IMR-90 (cell line): ENCODE data around the gene S1PR4. TPM values are rescaled to one million over a fixed set of nuclear protein-coding genes. Genes with fewer than 3 reads are reported as not detected.
"Not testable (repeated sequence)": the region's sequence is repeated elsewhere in the genome, so short reads cannot be mapped to it uniquely, and the experiment has no call there.

ENCODE experiments used
- ATAC-seq: fragments of 200-7000 bp; cut with Tn5 transposase; 2 replicates; pipeline ENCODE4 v1.9.1; 2020; ENCODE audit warnings: low read depth, mild to moderate bottlenecking, moderate library complexity
- BruUV-seq: library from RNA; stranded (reverse); fragments of 400-500 nt; replicated peaks from 2 replicates; lab custom pipeline; 2021; lab: Mats Ljungman, UMichigan
- CTCF ChIA-PET: fragments of 300-600 bp; formaldehyde crosslinking; extraction: SDS; loops from one replicate; lab custom pipeline; 2021; ENCODE audit warnings: antibody characterized with exemption; lab: Yijun Ruan, JAX
- POLR2A ChIA-PET: fragments of 300-600 bp; sonication (Branson Sonifier 250); formaldehyde crosslinking; loops from one replicate; lab custom pipeline; 2022; ENCODE audit warnings: antibody characterized with exemption; ENCODE audit not compliant: unreplicated experiment; lab: Charles Lee
- DNase-seq: peaks from one replicate; pipeline ENCODE4 v3.0.0; 2013
- H2AFZ ChIP-seq: replicated peaks from 2 replicates; pipeline ENCODE3; 2013; ENCODE audit warnings: low read length, mild to moderate bottlenecking; ENCODE audit not compliant: poor library complexity
- H2AK5ac ChIP-seq: 2 replicates; pipeline ENCODE4 v1.6.1; 2013; ENCODE audit warnings: low read depth, low read length, inconsistent platforms
- H2AK9ac ChIP-seq: replicated peaks from 2 replicates; pipeline ENCODE3; 2013; ENCODE audit warnings: mild to moderate bottlenecking, low read depth, low read length, moderate library complexity; ENCODE audit not compliant: poor library complexity
- H2BK120ac ChIP-seq: 2 replicates; pipeline ENCODE4 v1.6.1; 2013; ENCODE audit warnings: low read depth, low read length, inconsistent platforms
- H2BK15ac ChIP-seq: 3 replicates; pipeline ENCODE4 v1.6.1; 2013; ENCODE audit warnings: low read depth, low read length, inconsistent platforms
- H2BK20ac ChIP-seq: 2 replicates; pipeline ENCODE4 v1.6.1; 2013; ENCODE audit warnings: low read depth, mild to moderate bottlenecking, inconsistent platforms, low read length, moderate library complexity
- H2BK5ac ChIP-seq: 2 replicates; pipeline ENCODE4 v1.6.1; 2013; ENCODE audit warnings: mild to moderate bottlenecking, low read depth, low read length, inconsistent platforms; ENCODE audit not compliant: poor library complexity, severe bottlenecking
- H3K14ac ChIP-seq: replicated peaks from 2 replicates; pipeline ENCODE4 v1.6.1; 2013; ENCODE audit warnings: low read depth, low read length, inconsistent platforms
- H3K18ac ChIP-seq: 2 replicates; pipeline ENCODE4 v1.6.1; 2013; ENCODE audit warnings: low read depth, low read length, control low read depth
- H3K23ac ChIP-seq: 2 replicates; pipeline ENCODE4 v1.6.1; 2013; ENCODE audit warnings: low read depth, low read length, inconsistent platforms
- H3K27ac ChIP-seq: 2 replicates; pipeline ENCODE4 v1.5.1; 2013; ENCODE audit warnings: mild to moderate bottlenecking, control low read depth, low read length; ENCODE audit not compliant: insufficient read depth
- H3K27me3 ChIP-seq: 2 replicates; pipeline ENCODE4 v1.6.1; 2013; ENCODE audit warnings: low read length; ENCODE audit not compliant: control insufficient read depth, insufficient read depth
- H3K36me3 ChIP-seq: 2 replicates; pipeline ENCODE4 v1.6.1; 2013; ENCODE audit warnings: low read length, mixed read lengths; ENCODE audit not compliant: control insufficient read depth, insufficient read depth
- H3K4ac ChIP-seq: 2 replicates; pipeline ENCODE4 v1.6.1; 2013; ENCODE audit warnings: low read depth, low read length, inconsistent platforms
- H3K4me1 ChIP-seq: 2 replicates; pipeline ENCODE4 v1.6.1; 2013; ENCODE audit warnings: low read length, mixed read lengths; ENCODE audit not compliant: control insufficient read depth, insufficient read depth
- H3K4me2 ChIP-seq: 2 replicates; pipeline ENCODE4 v1.6.1; 2013; ENCODE audit warnings: low read depth, mild to moderate bottlenecking, control low read depth, low read length, moderate library complexity
- H3K4me3 ChIP-seq: 2 replicates; pipeline ENCODE4 v1.5.1; 2013; ENCODE audit warnings: low read depth, mild to moderate bottlenecking, control low read depth, low read length, moderate library complexity; ENCODE audit not compliant: insufficient read depth
- H3K56ac ChIP-seq: 2 replicates; pipeline ENCODE4 v1.6.1; 2013; ENCODE audit warnings: low read length, inconsistent platforms; ENCODE audit not compliant: insufficient read depth; ENCODE audit errors: extremely low read depth
- H3K79me1 ChIP-seq, 2 experiments: 2 replicates each; pipeline ENCODE4 v1.6.1; 2013; ENCODE audit warnings: low read length in 2 of 2, inconsistent platforms in 1 of 2, low read depth in 1 of 2
- H3K9ac ChIP-seq: 2 replicates; pipeline ENCODE4 v1.6.1; 2013; ENCODE audit warnings: low read depth, low read length, control low read depth
- H3K9me1 ChIP-seq: 2 replicates; pipeline ENCODE4 v1.6.1; 2013; ENCODE audit warnings: low read length, inconsistent platforms; ENCODE audit not compliant: insufficient read depth
- H3K9me3 ChIP-seq: 2 replicates; pipeline ENCODE4 v1.6.1; 2013; ENCODE audit warnings: low read length; ENCODE audit not compliant: control insufficient read depth, insufficient read depth
- H4K20me1 ChIP-seq: 2 replicates; pipeline ENCODE4 v1.6.1; 2013; ENCODE audit warnings: low read length, inconsistent platforms; ENCODE audit not compliant: insufficient read depth
- H4K5ac ChIP-seq: 2 replicates; pipeline ENCODE4 v1.6.1; 2013; ENCODE audit warnings: mild to moderate bottlenecking, low read depth, low read length, control low read depth
- H4K8ac ChIP-seq, 2 experiments: 2 replicates each; pipeline ENCODE4 v1.6.1; 2013; ENCODE audit warnings: low read depth in 2 of 2, low read length in 2 of 2, control low read depth in 1 of 2, inconsistent platforms in 1 of 2
- H4K91ac ChIP-seq: 2 replicates; pipeline ENCODE4 v1.6.1; 2013; ENCODE audit warnings: low read depth, low read length, inconsistent platforms; ENCODE audit not compliant: insufficient read depth
- WGBS, 2 experiments: methylation state at CpG; one replicate each; pipeline versions ENCODE4 v1.1.5 to v1.1.7; 2013; ENCODE audit warnings: missing lambda C conversion rate in 2 of 2; ENCODE audit not compliant: insufficient read length in 1 of 2; ENCODE audit errors: extremely low coverage in 2 of 2; 5-methylcytosine and 5-hydroxymethylcytosine counted together
- dilution Hi-C: fragments of 300-500 bp; cut with HindIII; formaldehyde crosslinking; loops from one replicate; pipeline ENCODE4 v1.14.3; 2018; ENCODE audit warnings: low sequenced_read_pairs; ENCODE audit not compliant: unreplicated experiment
- in situ Hi-C: fragments of 300-500 bp; cut with MboI; formaldehyde crosslinking; loops from 3 replicates; pipeline ENCODE4 v1.14.3; 2019; ENCODE audit warnings: low sequenced_read_pairs, inconsistent platforms, mixed read lengths
- intact Hi-C: fragments of 100-400 bp; cut with micrococcal nuclease; formaldehyde crosslinking; loops from 2 replicates; pipeline ENCODE4 v1.10.0; 2022
- polyA plus RNA-seq, 3 experiments: library from polyadenylated mRNA; depleted of rRNA; stranded (reverse); fragments of >200 nt; gene quantifications; 2 replicates each; pipeline ENCODE4 v1.2.3, GENCODE V29; 2012; ENCODE audit warnings: low replicate concordance in 1 of 3
- total RNA-seq: library from RNA; depleted of rRNA; stranded (reverse); fragments of >200 nt; gene quantifications from 2 replicates; pipeline ENCODE4 v1.2.3, GENCODE V29; 2012

S1PR4 gene
- total and polyA plus RNA-seq, 2 of the 4 experiments (the other 2 are of a cell fraction), result not detected

GRCh38 chr19:3221576-3221975, 43.0 kb downstream of the S1PR4 start:
- H3K56ac ChIP-seq, H3K14ac ChIP-seq, H4K5ac ChIP-seq, POLR2A ChIA-PET, H2AFZ ChIP-seq, in situ Hi-C loops, H3K4me2 ChIP-seq, H2BK5ac ChIP-seq, H2BK20ac ChIP-seq, CTCF ChIA-PET, H3K4me1 ChIP-seq, DNase-seq, H3K23ac ChIP-seq, H3K9ac ChIP-seq, H4K91ac ChIP-seq, H3K9me3 ChIP-seq, H3K9me1 ChIP-seq, H3K79me1 ChIP-seq, H2AK9ac ChIP-seq, H4K20me1 ChIP-seq, BruUV-seq, H2AK5ac ChIP-seq, H3K4ac ChIP-seq, dilution Hi-C loops, H3K4me3 ChIP-seq, H3K36me3 ChIP-seq, H3K27ac ChIP-seq, ATAC-seq, H2BK15ac ChIP-seq, H2BK120ac ChIP-seq, intact Hi-C loops, H3K18ac ChIP-seq, H4K8ac ChIP-seq: not testable (repeated sequence)
- H3K27me3 ChIP-seq, result peaks cover 17% of the 10 kb centered on the region
- 54% methylated on average over 2 of the region's 5 CpGs; no CpG with 5 or more reads in 1 of the 2 experiments for WGBS, 2 experiments
